ENCODE data around the gene ADGRL3.

ADGRL3 gene

DNA sequence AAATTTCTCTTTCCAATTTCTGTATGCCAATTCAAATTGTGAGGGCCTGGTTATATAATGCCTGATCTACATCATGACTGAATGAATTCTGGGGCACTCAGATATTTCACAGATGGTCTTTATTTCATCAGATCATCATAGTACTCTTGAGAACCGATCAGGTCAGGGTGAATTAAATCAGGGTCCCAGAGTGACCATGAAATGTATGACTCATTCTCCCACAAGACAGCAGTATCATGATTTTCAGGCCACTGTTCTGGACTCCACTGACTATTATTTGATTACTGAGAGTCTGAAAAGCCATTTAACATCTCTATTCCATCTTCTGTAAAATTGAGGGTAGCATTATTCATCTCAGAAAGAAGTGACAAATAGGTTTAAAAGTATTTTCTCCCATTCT, 471.5 kb downstream of the ADGRL3 start:
- TF ChIP-seq, protein P1, sequence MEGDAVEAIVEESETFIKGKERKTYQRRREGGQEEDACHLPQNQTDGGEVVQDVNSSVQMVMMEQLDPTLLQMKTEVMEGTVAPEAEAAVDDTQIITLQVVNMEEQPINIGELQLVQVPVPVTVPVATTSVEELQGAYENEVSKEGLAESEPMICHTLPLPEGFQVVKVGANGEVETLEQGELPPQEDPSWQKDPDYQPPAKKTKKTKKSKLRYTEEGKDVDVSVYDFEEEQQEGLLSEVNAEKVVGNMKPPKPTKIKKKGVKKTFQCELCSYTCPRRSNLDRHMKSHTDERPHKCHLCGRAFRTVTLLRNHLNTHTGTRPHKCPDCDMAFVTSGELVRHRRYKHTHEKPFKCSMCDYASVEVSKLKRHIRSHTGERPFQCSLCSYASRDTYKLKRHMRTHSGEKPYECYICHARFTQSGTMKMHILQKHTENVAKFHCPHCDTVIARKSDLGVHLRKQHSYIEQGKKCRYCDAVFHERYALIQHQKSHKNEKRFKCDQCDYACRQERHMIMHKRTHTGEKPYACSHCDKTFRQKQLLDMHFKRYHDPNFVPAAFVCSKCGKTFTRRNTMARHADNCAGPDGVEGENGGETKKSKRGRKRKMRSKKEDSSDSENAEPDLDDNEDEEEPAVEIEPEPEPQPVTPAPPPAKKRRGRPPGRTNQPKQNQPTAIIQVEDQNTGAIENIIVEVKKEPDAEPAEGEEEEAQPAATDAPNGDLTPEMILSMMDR (IDR thresholded peaks at IDR 0.05; ENCODE audit: borderline replicate concordance, control extremely low read depth, extremely low read depth, insufficient read depth, missing control alignments) = no peak
- no peak for DNase-seq (ENCODE audit: low spot score)
- in situ Hi-C loops (cut with MboI; ENCODE audit: low sequenced_read_pairs, unreplicated experiment) = no loop called here

DNA sequence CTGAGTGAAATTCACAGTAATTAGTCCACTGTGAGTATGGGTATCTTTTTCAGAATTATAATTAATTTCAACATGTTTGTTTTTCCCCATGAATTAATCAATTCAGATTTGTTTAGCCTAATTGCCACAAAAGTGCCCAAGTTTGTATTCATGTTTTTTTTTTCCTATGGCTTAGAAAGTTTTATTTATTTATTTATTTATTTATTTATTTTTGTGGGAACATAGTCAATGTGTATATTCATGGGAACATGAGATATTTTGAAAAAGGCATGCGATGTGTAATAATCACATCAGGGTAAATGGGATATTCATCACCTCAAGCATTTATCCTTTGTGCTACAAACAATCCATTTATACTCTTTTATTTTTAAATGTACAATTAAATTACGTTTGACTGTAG, 475.3 kb downstream of the ADGRL3 start:
- TF ChIP-seq, protein P1 (IDR thresholded peaks at IDR 0.05; ENCODE audit: borderline replicate concordance, control extremely low read depth, extremely low read depth, insufficient read depth, missing control alignments) = no peak
- no peak for DNase-seq (ENCODE audit: low spot score)
- in situ Hi-C loops (cut with MboI; ENCODE audit: low sequenced_read_pairs, unreplicated experiment) = no loop called here

DNA sequence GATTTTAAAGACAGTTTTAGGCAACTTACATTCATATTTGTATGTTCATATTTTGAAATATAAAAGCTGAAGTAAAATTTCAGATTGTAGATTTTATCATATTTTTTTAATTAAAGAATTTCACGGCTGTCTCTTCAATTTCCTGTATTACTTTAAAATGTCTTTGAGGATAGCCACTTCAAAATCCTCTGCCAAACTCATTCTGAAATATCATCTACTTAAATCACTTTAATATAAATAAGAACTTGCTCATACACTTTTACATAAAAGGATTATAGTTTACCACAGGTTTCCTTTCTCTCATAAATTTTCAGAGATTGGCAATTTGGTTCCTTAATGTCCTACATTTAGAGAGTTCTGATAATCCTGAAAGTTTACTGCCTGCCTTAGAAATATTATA, 478.2 kb downstream of the ADGRL3 start:
- TF ChIP-seq, protein P1 (IDR thresholded peaks at IDR 0.05; ENCODE audit: borderline replicate concordance, control extremely low read depth, extremely low read depth, insufficient read depth, missing control alignments) = no peak
- in situ Hi-C loops (cut with MboI; ENCODE audit: low sequenced_read_pairs, unreplicated experiment) = no loop called here
- no peak for DNase-seq (ENCODE audit: low spot score)

DNA sequence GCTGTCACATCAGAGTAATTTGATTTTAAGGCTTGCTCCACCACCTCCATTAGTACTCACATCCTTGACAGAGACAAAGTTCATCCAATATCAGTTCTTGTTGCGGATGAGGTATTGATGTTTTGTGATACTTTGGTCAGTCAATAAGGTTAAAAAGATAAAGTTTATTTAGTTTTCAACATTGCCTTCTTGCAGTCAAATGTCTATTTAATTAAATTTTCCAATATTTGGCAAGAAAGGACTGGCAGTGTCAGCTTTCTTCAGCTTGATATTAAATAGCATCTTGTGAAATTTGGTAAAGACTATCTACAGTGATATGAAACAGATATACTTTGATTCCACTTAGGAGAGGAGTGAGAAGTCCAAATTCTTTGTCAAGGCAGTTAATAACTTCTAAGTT, 493.4 kb downstream of the ADGRL3 start:
- in situ Hi-C loops (cut with MboI; ENCODE audit: low sequenced_read_pairs, unreplicated experiment) = no loop called here
- DNase-seq (ENCODE audit: low spot score) = no peak
- TF ChIP-seq, protein P1 (IDR thresholded peaks at IDR 0.05; ENCODE audit: borderline replicate concordance, control extremely low read depth, extremely low read depth, insufficient read depth, missing control alignments) = no peak

DNA sequence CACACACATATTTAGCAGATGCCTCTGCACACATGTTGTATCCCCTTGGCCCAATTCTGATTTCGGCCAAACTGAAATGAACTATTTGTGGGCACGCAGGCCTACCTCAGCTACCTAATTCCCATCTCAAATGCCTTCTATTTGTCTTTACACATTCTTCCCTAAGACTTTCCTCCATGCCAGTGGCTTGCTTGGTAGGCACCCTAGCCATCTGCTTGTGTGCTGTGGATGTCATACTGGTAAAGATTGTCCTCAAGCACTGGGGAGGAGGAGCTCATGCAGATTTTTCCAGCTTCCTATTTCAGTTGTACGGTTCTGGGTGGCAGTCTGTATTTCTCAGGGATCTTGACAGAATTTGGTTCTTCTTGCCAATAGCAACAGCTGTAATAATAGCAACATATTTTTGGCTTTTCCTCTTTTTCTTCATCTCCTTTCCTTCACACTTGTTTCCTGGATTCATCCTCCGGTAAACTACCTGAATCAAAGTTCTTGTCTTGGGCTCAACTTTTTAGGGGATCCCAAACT, 514.3 kb downstream of the ADGRL3 start:
- TF ChIP-seq, protein P1 (IDR thresholded peaks at IDR 0.05; ENCODE audit: borderline replicate concordance, control extremely low read depth, extremely low read depth, insufficient read depth, missing control alignments) = no peak
- in situ Hi-C loops (cut with MboI; ENCODE audit: low sequenced_read_pairs, unreplicated experiment) = no loop called here
- DNase-seq (ENCODE audit: low spot score) = no peak

DNA sequence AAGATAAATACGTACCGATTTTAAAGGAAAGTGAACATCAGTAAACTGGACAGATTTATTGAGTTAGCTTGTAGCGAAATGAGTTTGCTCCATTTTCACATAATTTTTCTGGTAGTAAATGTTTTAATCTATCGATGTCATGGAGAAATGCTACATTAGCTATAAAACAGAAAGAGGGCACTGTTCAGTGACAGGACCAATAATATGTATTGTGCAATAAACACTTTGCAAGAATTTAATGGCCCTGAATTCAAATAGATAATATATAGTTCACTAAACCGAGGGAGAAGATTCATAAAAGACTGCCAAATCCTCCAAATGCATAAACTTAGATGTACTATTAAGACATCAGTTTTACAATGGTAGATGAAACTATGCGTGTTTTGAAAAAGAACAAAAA, 516.3 kb downstream of the ADGRL3 start:
- DNase-seq (ENCODE audit: low spot score) = no peak
- TF ChIP-seq, protein P1 (IDR thresholded peaks at IDR 0.05; ENCODE audit: borderline replicate concordance, control extremely low read depth, extremely low read depth, insufficient read depth, missing control alignments) = no peak

DNA sequence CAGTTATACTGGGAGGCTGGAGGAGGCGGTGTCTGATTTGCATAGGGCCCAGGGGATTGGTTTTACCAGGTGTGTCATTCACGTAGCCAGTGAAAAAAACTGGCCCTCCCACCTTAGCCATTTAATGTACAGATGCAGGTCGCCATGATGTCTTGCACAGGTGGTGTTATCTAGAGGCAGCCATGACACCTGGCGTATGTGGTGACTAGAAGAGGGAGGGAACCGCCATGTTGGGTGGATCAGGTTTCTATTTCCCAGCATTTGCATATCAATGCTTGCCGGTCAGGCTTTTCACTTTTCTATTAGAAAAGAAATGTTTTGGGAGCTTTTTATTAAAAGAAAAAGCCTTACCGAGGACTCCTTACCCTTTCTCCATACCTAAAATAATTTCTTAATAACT, 523.4 kb downstream of the ADGRL3 start:
- TF ChIP-seq, protein P1 (IDR thresholded peaks at IDR 0.05; ENCODE audit: borderline replicate concordance, control extremely low read depth, extremely low read depth, insufficient read depth, missing control alignments) = no peak
- no peak for DNase-seq (ENCODE audit: low spot score)
- in situ Hi-C loops (cut with MboI; ENCODE audit: low sequenced_read_pairs, unreplicated experiment) = no loop called here

More for the DNA sequence above, 516.3 kb downstream of the ADGRL3 start:
- in situ Hi-C loops (cut with MboI; ENCODE audit: low sequenced_read_pairs, unreplicated experiment) = no loop called here
